HG03135 (cell line): ENCODE data around the gene TMPRSS9.
"Not testable (repeated sequence)": the region's sequence is repeated elsewhere in the genome, so short reads cannot be mapped to it uniquely, and the experiment has no call there.

Source experiments
- ATAC-seq: cut with Tn5 transposase; IDR thresholded peaks from one replicate; pipeline ENCODE4 v1.9.1; 2021; ENCODE audit warnings: mild to moderate bottlenecking, moderate library complexity; ENCODE audit not compliant: unreplicated experiment

Gene TMPRSS9

GRCh38 chr19:2455851-2456570 lies 95.9 kb downstream of the TMPRSS9 start:
- ATAC-seq, result peak; percentile 27

GRCh38 chr19:2457394-2458037 lies 97.5 kb downstream of the TMPRSS9 start:
- ATAC-seq, result no peak

DNA sequence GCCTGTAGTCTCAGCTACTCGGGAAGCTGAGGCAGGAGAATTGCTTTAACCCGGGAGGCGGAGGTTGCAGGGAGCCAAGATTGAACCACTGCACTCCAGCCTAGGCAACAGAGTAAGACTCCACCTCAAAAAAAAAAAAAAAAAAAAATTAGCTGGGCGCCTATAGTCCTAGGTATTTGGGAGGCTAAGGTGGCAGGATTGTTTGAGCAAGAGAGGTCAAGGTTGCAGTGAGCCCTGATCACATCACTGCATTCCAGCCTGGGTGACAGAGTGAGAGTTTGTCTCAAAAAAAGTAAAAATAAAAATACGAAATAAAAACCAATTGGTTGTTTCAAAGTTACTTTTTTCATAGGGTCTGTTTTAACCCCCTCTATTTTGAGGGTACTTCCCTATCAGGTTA lies 98.0 kb downstream of the TMPRSS9 start:
- no peak for ATAC-seq

- not testable (repeated sequence) for ATAC-seq
These were observed 98.7 kb downstream of the TMPRSS9 start for GRCh38 chr19:2458776-2459175.

DNA sequence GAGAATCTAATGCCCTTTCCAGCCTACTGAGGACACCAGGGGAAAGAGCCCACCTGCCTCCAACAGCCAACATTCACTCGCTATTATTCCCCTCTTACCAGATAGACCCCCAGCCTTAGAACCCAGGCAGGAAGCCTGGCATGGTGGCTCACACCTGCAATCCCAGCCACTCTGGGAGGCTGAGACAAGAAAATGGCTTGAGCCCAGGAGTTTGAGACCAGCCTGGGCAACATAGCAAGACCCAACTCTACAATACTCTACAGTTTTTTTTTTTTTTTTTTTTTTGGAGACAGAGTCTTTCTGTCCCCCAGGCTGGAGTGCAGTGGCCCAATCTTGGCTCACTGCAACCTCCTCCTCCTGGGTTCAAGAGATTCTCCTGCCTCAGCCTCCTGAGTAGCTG lies 100.2 kb downstream of the TMPRSS9 start:
- no peak for ATAC-seq

DNA sequence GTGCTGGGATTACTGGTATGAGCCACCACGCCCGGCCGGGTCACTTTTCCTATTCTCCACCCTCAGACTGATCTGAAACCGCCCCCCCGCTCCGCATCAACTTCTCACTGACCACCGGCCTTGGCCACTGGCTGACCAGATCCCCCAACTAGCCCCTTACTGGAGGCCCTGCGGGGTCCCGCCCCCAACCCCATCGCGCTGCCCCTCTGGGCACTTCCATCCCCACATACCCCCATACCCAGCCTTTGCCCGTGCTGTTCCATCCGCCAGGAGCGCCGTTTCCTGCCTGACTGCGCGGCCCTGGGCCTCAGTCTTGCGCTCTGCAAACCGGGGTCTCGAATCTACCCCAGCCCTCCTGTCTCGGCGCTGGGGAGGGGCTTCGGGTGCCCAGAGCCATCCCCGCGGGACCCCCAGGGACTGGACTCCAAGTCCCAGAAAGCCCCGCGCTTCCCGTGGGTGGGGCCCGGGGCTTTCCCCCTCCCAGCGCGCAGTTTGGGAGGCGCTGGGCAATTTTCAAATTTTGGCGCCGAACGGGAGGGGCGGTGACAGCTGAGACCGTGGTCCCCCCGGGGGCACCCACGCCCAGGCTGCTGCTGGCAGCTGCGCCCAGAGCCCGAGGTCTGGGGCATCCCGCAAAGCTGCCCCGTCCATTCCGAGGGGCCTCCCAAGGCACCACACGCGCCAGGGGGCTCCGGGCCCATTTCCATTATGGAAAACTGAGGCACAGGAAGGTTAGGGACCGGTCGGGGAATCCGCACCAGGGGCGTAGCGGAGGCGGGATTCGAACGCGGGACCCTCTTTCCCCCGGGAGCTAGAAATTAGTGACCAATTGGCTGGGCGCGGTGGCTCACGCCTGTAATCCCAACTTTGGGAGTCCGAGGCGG lies 101.9 kb downstream of the TMPRSS9 start:
- no peak for ATAC-seq

GRCh38 chr19:2462635-2463421 lies 102.8 kb downstream of the TMPRSS9 start:
- no peak for ATAC-seq

GRCh38 chr19:2463694-2464093 lies 103.6 kb downstream of the TMPRSS9 start:
- not testable (repeated sequence) for ATAC-seq

GRCh38 chr19:2464389-2464788 lies 104.3 kb downstream of the TMPRSS9 start:
- no peak for ATAC-seq

GRCh38 chr19:2468596-2468995 lies 108.5 kb downstream of the TMPRSS9 start:
- no peak for ATAC-seq

DNA sequence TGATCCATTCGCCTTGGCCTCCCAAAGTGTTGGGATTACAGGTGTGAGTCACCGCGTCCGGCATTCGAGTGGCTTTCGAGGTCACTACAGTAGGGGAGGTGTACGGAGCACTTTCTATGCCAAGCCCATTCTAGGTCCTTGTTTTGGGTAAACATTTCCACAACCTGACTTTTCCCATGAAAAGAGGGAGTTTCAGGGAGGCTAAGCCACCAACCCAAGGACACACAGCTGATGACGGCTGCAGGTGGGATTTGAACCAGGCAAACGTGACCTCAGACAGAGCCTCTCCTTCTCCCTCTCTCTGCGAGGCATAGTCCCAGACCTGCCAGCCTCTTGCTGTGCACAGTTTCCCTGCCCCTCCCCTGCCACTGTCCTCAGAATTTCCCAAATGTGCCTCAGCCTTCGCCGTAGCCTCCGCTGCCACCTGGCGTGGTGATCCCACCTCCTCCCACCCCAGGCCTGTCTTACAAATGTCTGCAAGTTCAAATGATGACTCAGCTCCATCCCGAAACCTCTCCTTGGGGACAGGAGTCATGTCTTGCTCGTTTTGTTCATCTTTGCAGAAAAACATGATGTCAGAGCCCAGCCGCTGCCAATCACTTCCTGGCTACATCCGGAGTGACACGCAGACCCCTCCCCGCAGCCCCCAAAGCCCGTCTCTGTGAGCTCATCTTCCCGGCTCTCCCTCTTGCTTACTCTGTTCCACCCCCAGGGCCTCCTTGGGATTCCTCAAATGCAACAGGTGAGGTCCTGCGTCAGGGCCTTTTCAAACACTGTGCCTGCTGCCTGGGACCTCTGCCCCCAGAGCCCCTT lies 109.2 kb downstream of the TMPRSS9 start:
- ATAC-seq, result no peak

DNA sequence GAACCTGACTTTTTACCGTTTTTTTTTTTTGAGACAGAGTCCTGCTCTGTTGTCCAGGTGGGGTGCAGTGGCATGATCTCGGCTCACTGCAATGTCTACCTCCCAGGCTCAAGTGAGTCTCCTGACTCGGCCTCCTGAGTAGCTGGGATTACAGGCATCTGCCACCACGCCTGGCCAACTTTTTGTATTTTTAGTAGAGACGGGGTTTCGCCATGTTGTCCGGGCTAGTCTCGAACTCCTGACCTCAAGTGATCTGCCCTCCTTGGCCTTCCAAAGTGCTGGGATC lies 109.8 kb downstream of the TMPRSS9 start:
- not testable (repeated sequence) for ATAC-seq

GRCh38 chr19:2474232-2475017 lies 114.4 kb downstream of the TMPRSS9 start:
- peak; percentile 24 for ATAC-seq

DNA sequence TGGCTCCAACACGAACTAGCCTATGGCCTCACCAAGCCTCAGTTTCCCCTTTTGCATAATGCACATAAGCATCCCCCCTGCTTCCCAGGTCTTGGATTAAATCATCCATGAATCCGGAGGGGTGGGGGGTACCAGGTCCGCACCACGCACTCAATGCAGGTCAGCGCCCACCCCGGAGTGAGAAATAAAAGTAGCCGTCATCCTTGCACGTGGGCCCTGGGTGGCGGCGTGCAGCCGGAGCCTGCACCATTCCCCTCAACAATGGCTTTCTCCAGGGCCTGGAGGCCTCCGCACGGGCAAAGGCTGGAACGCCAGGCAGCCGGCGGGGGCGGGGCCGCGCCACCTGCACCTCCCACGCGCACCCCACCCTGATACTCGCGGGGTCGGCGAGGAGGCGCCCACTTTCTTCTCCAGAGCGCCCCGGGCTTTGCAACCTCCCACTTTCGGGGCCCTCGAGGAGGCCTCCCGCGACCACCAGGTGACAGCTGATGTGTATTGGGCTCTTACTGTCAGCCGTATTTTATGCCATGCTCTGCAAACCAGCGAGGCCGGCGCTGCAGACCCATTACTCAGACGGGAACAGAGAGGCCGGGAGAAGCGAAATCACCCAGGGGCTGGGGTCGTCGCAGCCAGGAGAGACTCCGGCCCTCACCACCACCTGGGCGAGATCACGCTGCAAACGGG lies 115.1 kb downstream of the TMPRSS9 start:
- ATAC-seq, result peak; percentile 8
